Lower leg skin (tissue), 4 donors: ENCODE results near the gene ARID3B. TPM values are rescaled to one million over a fixed set of nuclear protein-coding genes. Genes with fewer than 3 reads are reported as not detected.

Source experiments
- DNase-seq, 2 donors: peaks; one replicate each; pipeline ENCODE4 v3.0.0-alpha.2; 2019; ENCODE audit warnings: low spot score in 2 of 2
- H3K4me3 ChIP-seq: fragments of 200-600 bp; sonication (generic); 2 replicates; pipeline ENCODE4 v1.5.1; 2017; ENCODE audit warnings: mild to moderate bottlenecking, low read depth; ENCODE audit not compliant: poor library complexity, severe bottlenecking
- POLR2A ChIP-seq, 2 donors: fragments of 450-650 bp; IDR thresholded peaks; one replicate each; pipeline ENCODE4 v1.6.1; 2016 to 2017; ENCODE audit warnings: antibody characterized with exemption in 2 of 2, mild to moderate bottlenecking in 1 of 2, moderate library complexity in 1 of 2
- WGBS, 2 donors: methylation state at CpG; one replicate each; pipeline ENCODE4 v1.1.5; 2018; 5-methylcytosine and 5-hydroxymethylcytosine counted together
- intact Hi-C: fragments of 100-400 bp; cut with DNase I; formaldehyde crosslinking; loops from one replicate; pipeline ENCODE4 v1.15.0; 2023; ENCODE audit warnings: low total_unique reads
- total RNA-seq, 4 donors: library from RNA; depleted of rRNA; stranded (reverse); fragments of >200 nt; gene quantifications; one replicate each; pipeline ENCODE4 v1.1.0, GENCODE V29; 2016
- TF ChIP-seq, protein P1 (sequence below), 3 donors: fragments of 450-650 bp; IDR thresholded peaks; one replicate each; pipeline ENCODE4 v1.5.1; 2016; ENCODE audit warnings: antibody characterized with exemption in 3 of 3, mild to moderate bottlenecking in 3 of 3, moderate library complexity in 2 of 3

Gene ARID3B
- total RNA-seq, 4 donors from 2014 or later, result 4.9 to 6.3 (median 6.1) TPM

DNA sequence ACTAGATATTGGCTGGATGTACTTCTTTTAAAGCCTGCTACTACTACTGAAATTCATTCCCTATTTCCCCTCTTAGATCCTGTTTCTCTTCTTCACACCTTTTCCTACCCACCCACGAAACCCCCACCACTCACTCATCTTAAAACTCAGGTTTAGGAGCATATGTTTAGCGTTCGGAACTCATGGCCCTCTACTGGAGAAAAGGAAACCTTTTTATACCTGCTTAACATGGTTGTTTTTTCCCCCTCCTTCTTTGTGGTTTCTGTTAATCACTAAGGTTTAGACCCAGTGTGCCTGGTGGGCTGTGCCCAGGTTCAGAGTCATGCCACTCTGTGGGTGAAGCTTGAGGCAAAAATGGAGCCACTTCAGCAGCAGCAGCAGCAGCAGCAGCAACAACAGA lies 2.6 kb downstream of the ARID3B start:
- intact Hi-C loops, result loop anchor here (10.0 kb wide), 2 partner anchors 221 to 801 kb away; partner anchors contain the start of gene NEIL1
- DNase-seq, result no peak
- WGBS, 2 donors, result 65 to 67% methylated on average over 3 of the region's 3 CpGs
- no peak for TF ChIP-seq POLR2A (IDR thresholded peaks at IDR 0.05)
- TF ChIP-seq, protein P1, sequence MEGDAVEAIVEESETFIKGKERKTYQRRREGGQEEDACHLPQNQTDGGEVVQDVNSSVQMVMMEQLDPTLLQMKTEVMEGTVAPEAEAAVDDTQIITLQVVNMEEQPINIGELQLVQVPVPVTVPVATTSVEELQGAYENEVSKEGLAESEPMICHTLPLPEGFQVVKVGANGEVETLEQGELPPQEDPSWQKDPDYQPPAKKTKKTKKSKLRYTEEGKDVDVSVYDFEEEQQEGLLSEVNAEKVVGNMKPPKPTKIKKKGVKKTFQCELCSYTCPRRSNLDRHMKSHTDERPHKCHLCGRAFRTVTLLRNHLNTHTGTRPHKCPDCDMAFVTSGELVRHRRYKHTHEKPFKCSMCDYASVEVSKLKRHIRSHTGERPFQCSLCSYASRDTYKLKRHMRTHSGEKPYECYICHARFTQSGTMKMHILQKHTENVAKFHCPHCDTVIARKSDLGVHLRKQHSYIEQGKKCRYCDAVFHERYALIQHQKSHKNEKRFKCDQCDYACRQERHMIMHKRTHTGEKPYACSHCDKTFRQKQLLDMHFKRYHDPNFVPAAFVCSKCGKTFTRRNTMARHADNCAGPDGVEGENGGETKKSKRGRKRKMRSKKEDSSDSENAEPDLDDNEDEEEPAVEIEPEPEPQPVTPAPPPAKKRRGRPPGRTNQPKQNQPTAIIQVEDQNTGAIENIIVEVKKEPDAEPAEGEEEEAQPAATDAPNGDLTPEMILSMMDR (IDR thresholded peaks at IDR 0.05), result no peak
- H3K4me3 ChIP-seq, result no peak overlapping the region

DNA sequence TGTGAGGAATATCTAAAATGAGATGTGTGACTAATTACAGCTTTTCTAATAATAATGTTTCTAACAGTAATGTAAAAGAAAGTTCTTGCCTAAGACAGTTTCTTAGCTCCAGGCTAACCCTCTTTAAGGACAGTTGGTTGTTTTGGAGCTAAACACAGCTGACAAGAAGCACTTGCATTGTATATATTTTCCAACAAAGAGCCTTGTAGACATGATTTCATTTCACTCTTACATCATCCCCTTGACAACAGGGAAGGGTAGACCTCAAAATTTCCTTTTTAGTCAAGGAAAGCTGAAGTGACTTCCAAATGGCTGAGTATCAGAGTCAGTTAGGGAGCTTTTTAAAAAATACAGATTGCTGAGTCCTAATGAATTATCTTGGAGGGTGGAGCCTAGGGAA lies 4.1 kb downstream of the ARID3B start:
- DNase-seq, result no peak
- no peak for TF ChIP-seq POLR2A (IDR thresholded peaks at IDR 0.05)
- TF ChIP-seq, protein P1 (IDR thresholded peaks at IDR 0.05), result no peak
- intact Hi-C loops, result loop anchor here (10.0 kb wide), 2 partner anchors 220 to 800 kb away; partner anchors contain the start of gene NEIL1
- H3K4me3 ChIP-seq, result no peak overlapping the region

GRCh38 chr15:74545776-74546656 lies 5.0 kb downstream of the ARID3B start:
- TF ChIP-seq, protein P1 (IDR thresholded peaks at IDR 0.05), result peak in 1 of 3 donors; percentile 98
- TF ChIP-seq POLR2A (IDR thresholded peaks at IDR 0.05), result no peak
- 1% methylated on average over 22 to 23 of the region's 23 CpGs for WGBS, 2 donors
- DNase-seq, result peak; percentile 92 to 98
- H3K4me3 ChIP-seq, result no peak overlapping the region
- intact Hi-C loops, result loop anchor here (10.0 kb wide), 2 partner anchors 219 to 799 kb away; partner anchors contain the start of gene NEIL1

DNA sequence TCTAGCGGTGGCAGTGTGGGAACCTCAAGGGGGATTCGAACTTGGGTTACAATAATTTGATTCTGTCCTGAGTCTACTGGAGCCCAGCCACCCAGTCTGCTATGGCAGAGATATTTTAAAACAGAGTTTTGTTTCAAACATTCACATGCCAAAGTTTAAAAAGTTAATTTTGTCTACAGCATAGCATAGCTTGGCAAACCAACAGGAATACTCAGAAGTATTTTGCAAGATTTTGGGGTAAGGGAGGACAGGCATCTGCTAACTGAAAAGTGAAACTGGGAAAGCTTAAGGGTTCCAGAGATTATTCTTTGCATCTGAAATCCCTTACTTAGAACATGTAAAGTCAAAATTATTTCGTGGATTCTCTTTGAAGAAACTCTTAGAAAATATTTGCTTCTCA lies 6.6 kb downstream of the ARID3B start:
- no peak overlapping the region for H3K4me3 ChIP-seq
- TF ChIP-seq, protein P1 (IDR thresholded peaks at IDR 0.05), result no peak
- TF ChIP-seq POLR2A (IDR thresholded peaks at IDR 0.05), result no peak
- 82 to 86% methylated on average over 3 of the region's 3 CpGs for WGBS, 2 donors
- intact Hi-C loops, result loop anchor here (10.0 kb wide), 2 partner anchors 217 to 797 kb away; partner anchors contain the start of gene NEIL1
- no peak for DNase-seq

- TF ChIP-seq POLR2A (IDR thresholded peaks at IDR 0.05), result no peak
- TF ChIP-seq, protein P1 (IDR thresholded peaks at IDR 0.05), result no peak
- H3K4me3 ChIP-seq, result no peak overlapping the region
- WGBS, 2 donors, result 56 to 59% methylated on average over 5 of the region's 5 CpGs
- DNase-seq, result peak in 1 of 2 donors; percentile 40
- intact Hi-C loops, result loop anchor here (10.0 kb wide), 2 partner anchors 217 to 797 kb away; partner anchors contain the start of gene NEIL1
Observed at GRCh38 chr15:74548241-74548640, 7.2 kb downstream of the ARID3B start.
